K562 (cell line): ENCODE data around the gene AP1B1. TPM values are rescaled to one million over a fixed set of nuclear protein-coding genes. Genes with fewer than 3 reads are reported as not detected.
A peak's percentile ranks its signal among the peaks of the same experiment; 100 is the strongest.

Experiments used
- FOXP1 ChIP-seq: sonication (generic); formaldehyde crosslinking; IDR thresholded peaks from 2 replicates; pipeline ENCODE4 v1.8.0; 2022; ENCODE audit warnings: mild to moderate bottlenecking, missing genetic modification reagents
- TEAD4 ChIP-seq, 2 experiments: sonication (generic) in 1 of 2; formaldehyde crosslinking in 1 of 2; IDR thresholded peaks; 2 replicates each; pipeline versions ENCODE4 v1.6.1 to v1.8.0; 2012 to 2022; ENCODE audit warnings: borderline replicate concordance in 1 of 2, inconsistent platforms in 1 of 2, low read length in 1 of 2, mild to moderate bottlenecking in 1 of 2, missing genetic modification reagents in 1 of 2
- ZFP36 ChIP-seq: fragments of 150-350 bp; IDR thresholded peaks from 2 replicates; pipeline ENCODE4 v1.6.1; 2018; ENCODE audit warnings: low read length, low read depth; ENCODE audit not compliant: partially characterized antibody
- polyA plus RNA-seq, 8 experiments: library from polyadenylated mRNA; depleted of rRNA in 4 of 8; stranded (reverse) in 5 of 8; unstranded in 3 of 8; fragments of >200 nt; fragmentation: Nextera tagmentation in 2 of 8; fragmentation: Illumina TruSeq in 1 of 8; extraction: Ambion mirVana in 2 of 8; extraction: Trizol in 1 of 8; gene quantifications; 2 replicates each; pipeline versions ENCODE4 v1.2.1 to v1.2.3, GENCODE V29; 2011 to 2014; ENCODE audit warnings: inconsistent platforms in 1 of 8, missing spikeins in 1 of 8
- total RNA-seq, 7 experiments: library from RNA; depleted of rRNA in 6 of 7; stranded (reverse); fragments of >200 nt in 6 of 7; fragmentation: Illumina TruSeq in 2 of 7; extraction: Trizol in 2 of 7; gene quantifications; 2 replicates each; pipeline versions ENCODE4 v1.2.1 to v1.2.3, GENCODE V29; 2011 to 2021; ENCODE audit warnings: low replicate concordance in 1 of 7
- TF ChIP-seq, protein P1 (sequence below): sonication (generic); formaldehyde crosslinking; IDR thresholded peaks from 2 replicates; pipeline ENCODE4 v1.8.1; 2023; ENCODE audit warnings: missing genetic modification reagents, mild to moderate bottlenecking, borderline replicate concordance

The AP1B1 gene
- total and polyA plus RNA-seq, 9 of the 15 experiments (the other 6 are each of a cell fraction or from before 2014, with no cell fraction given): 1.2 to 60.9 (median 30.1) TPM

DNA sequence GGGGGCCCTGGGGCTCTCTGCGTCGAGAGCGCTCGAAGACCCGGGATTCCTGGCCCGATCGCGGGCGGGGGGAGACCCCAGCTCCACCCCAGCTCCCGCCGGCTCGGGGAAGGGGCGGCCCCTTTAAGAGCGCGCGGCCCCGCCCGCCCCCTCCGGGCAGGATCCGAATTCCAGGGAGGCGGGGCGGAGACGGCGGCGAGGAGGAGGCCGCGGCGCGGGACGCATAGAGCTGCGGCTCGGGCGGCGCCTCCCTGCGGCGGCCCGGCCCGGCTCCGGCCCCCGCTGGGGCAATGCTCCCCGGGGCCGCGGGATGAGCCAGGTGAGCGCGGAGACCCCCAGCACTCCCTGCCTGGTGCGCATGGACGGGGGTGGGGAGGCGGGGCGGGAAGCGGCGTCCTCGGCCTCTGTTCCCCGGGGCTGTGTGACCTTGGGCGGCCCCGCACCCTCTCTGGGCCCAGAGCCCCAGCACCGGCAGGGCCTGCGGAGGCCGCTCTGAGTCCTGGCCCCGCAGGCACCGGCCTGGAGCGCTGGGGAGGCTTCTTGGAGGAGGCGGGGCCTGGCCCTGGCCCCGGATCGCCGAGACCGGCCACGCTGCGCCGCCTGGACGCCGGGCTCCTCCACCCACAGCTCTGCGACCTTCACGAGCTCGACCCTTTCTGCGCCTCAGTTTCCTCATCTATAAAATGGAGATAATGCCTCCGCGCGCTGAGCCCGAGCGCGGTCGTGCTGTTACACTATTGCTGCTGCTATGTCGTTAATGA, 81.4 kb downstream of the AP1B1 start (continued):
- TF ChIP-seq, protein P1, sequence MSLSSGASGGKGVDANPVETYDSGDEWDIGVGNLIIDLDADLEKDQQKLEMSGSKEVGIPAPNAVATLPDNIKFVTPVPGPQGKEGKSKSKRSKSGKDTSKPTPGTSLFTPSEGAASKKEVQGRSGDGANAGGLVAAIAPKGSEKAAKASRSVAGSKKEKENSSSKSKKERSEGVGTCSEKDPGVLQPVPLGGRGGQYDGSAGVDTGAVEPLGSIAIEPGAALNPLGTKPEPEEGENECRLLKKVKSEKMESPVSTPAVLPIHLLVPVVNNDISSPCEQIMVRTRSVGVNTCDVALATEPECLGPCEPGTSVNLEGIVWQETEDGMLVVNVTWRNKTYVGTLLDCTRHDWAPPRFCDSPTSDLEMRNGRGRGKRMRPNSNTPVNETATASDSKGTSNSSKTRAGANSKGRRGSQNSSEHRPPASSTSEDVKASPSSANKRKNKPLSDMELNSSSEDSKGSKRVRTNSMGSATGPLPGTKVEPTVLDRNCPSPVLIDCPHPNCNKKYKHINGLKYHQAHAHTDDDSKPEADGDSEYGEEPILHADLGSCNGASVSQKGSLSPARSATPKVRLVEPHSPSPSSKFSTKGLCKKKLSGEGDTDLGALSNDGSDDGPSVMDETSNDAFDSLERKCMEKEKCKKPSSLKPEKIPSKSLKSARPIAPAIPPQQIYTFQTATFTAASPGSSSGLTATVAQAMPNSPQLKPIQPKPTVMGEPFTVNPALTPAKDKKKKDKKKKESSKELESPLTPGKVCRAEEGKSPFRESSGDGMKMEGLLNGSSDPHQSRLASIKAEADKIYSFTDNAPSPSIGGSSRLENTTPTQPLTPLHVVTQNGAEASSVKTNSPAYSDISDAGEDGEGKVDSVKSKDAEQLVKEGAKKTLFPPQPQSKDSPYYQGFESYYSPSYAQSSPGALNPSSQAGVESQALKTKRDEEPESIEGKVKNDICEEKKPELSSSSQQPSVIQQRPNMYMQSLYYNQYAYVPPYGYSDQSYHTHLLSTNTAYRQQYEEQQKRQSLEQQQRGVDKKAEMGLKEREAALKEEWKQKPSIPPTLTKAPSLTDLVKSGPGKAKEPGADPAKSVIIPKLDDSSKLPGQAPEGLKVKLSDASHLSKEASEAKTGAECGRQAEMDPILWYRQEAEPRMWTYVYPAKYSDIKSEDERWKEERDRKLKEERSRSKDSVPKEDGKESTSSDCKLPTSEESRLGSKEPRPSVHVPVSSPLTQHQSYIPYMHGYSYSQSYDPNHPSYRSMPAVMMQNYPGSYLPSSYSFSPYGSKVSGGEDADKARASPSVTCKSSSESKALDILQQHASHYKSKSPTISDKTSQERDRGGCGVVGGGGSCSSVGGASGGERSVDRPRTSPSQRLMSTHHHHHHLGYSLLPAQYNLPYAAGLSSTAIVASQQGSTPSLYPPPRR (CRISPR knock-in tag): no peak
- TF ChIP-seq TEAD4 (IDR thresholded peaks at IDR 0.05; ENCODE audit: low read length) (peak; percentile 38; the same call in 1 of the 2 replicates), TEAD4 (CRISPR knock-in tag; IDR thresholded peaks at IDR 0.05; ENCODE audit: borderline replicate concordance) (0 out of 2 replicates have a peak, but pooled peaks have one; percentile 36), ZFP36 (peak; percentile 93), FOXP1 (CRISPR knock-in tag) (0 out of 2 replicates have a peak, but pooled peaks have one; percentile 17)
- TF ChIP-seq, all 486 proteins: peak for 38
